ENCODE data around the gene PGLYRP3. TPM values are rescaled to one million over a fixed set of nuclear protein-coding genes. Genes with fewer than 3 reads are reported as not detected.

Gene PGLYRP3
- total and polyA plus RNA-seq, 2 donors (not counting 3 experiments of a cell fraction or from before 2014, with no cell fraction given) = not detected

DNA sequence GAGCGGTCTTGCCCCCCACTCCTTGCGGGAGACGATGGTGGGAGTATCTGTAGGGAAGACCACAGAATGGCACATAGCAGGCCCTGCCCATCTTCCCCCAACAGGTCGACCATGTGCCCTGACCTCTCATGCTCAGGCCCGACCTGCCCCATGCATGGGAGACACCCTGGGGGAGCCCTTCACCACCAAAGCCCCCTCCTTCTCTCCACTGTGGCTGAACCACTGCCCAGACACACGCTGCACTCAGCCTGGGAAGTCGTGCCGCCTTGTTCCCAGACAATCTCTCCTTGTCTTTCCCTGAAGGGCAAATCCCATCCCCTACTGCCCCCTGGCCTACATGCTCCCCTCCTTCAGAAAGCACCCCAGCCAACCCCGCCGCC is 5.5 kb downstream of the PGLYRP3 start:
- Histone ChIP-seq H3K36me3 (ENCODE audit: control insufficient read depth in 2 of 2, extremely low read depth in 1 of 2, insufficient read depth in 2 of 2, low read length in 2 of 2) (no peaks in the 10 kb centered on the region), H4K20me1 (replicated peaks; ENCODE audit: control insufficient read depth, extremely low read depth, insufficient read depth, low read length) (no peaks in the 10 kb centered on the region), H3K27me3 (ENCODE audit: control insufficient read depth in 2 of 2, insufficient read depth in 2 of 2, low read length in 2 of 2) (no peaks in the 10 kb centered on the region), H3K79me2 (ENCODE audit: control insufficient read depth, insufficient read depth, low read length) (no peaks in the 10 kb centered on the region), H3K9me3 (replicated peaks; ENCODE audit: control insufficient read depth, insufficient read depth, low read length) (no peaks in the 10 kb centered on the region), H3K4me1 (ENCODE audit: control insufficient read depth, extremely low read depth, insufficient read depth, low read length) (no peaks in the 10 kb centered on the region), H3K9me1 (replicated peaks; ENCODE audit: control insufficient read depth, extremely low read depth, insufficient read depth, low read length) (no peaks in the 10 kb centered on the region), H3K27ac (ENCODE audit: insufficient read depth, low read depth, low read length) (no peak overlapping the region), H3K9ac (replicated peaks; ENCODE audit: extremely low read depth, insufficient read depth, low read length) (no peak overlapping the region), H3K4me3 (replicated peaks in 1 of 3; ENCODE audit: insufficient read depth in 1 of 3, low read depth in 1 of 3, low read length in 3 of 3) (no peak overlapping the region), H3K4me2 (ENCODE audit: insufficient read depth, low read length) (no peak overlapping the region), H2AFZ (ENCODE audit: low read depth, low read length) (no peak overlapping the region)
- DNase-seq (ENCODE audit: low read depth, low spot score) (no peak), FAIRE-seq (no peak)
- TF ChIP-seq EZH2 (IDR thresholded peaks at IDR 0.05; ENCODE audit: borderline replicate concordance, low read depth, low read length, severe bottlenecking) (no peak), FOS (IDR thresholded peaks at IDR 0.05; ENCODE audit: borderline replicate concordance, insufficient read depth, low read length) (no peak), MYC (IDR thresholded peaks at IDR 0.05; ENCODE audit: low read depth, low read length) (no peak), GATA2 (IDR thresholded peaks at IDR 0.05; ENCODE audit: insufficient read depth, insufficient read length, low read depth, low read length) (no peak), POLR2A (IDR thresholded peaks at IDR 0.05; ENCODE audit: low read depth, low read length) (no peak), JUN (IDR thresholded peaks at IDR 0.05; ENCODE audit: borderline replicate concordance, insufficient read depth, insufficient read length, low read depth) (no peak), POLR2AphosphoS5 (IDR thresholded peaks at IDR 0.05; ENCODE audit: insufficient read depth, low read depth, low read length) (no peak)
- TF ChIP-seq, protein P1, sequence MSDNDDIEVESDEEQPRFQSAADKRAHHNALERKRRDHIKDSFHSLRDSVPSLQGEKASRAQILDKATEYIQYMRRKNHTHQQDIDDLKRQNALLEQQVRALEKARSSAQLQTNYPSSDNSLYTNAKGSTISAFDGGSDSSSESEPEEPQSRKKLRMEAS (IDR thresholded peaks at IDR 0.05; ENCODE audit: insufficient read depth, insufficient read length) = no peak
- TF ChIP-seq, protein P2, sequence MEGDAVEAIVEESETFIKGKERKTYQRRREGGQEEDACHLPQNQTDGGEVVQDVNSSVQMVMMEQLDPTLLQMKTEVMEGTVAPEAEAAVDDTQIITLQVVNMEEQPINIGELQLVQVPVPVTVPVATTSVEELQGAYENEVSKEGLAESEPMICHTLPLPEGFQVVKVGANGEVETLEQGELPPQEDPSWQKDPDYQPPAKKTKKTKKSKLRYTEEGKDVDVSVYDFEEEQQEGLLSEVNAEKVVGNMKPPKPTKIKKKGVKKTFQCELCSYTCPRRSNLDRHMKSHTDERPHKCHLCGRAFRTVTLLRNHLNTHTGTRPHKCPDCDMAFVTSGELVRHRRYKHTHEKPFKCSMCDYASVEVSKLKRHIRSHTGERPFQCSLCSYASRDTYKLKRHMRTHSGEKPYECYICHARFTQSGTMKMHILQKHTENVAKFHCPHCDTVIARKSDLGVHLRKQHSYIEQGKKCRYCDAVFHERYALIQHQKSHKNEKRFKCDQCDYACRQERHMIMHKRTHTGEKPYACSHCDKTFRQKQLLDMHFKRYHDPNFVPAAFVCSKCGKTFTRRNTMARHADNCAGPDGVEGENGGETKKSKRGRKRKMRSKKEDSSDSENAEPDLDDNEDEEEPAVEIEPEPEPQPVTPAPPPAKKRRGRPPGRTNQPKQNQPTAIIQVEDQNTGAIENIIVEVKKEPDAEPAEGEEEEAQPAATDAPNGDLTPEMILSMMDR (IDR thresholded peaks at IDR 0.05; ENCODE audit: extremely low read depth in 1 of 2, insufficient read depth in 1 of 2, low read depth in 1 of 2, low read length in 2 of 2) = no peak
- intact Hi-C loops (cut with micrococcal nuclease) = no loop called here
- ChIA-PET CTCF (no interaction called here), POLR2A (no interaction called here)
- dilution Hi-C loops (cut with MboI; ENCODE audit: extremely low pct_ligation_motif_present, low sequenced_read_pairs) = no loop called here
- no TSS peak for BruUV-seq (replicated peaks)
